ENCODE results near the gene U2AF2.
"Not testable (repeated sequence)": the region's sequence is repeated elsewhere in the genome, so short reads cannot be mapped to it uniquely, and the experiment has no call there.

U2AF2 gene

GRCh38 chr19:55692681-55693081 is 37.8 kb downstream of the U2AF2 start:
- DNase-seq = no peak

GRCh38 chr19:55693336-55693974 is 38.6 kb downstream of the U2AF2 start:
- DNase-seq = no peak

- no peak for DNase-seq
Observed at GRCh38 chr19:55694241-55694655, 39.4 kb downstream of the U2AF2 start.

DNA sequence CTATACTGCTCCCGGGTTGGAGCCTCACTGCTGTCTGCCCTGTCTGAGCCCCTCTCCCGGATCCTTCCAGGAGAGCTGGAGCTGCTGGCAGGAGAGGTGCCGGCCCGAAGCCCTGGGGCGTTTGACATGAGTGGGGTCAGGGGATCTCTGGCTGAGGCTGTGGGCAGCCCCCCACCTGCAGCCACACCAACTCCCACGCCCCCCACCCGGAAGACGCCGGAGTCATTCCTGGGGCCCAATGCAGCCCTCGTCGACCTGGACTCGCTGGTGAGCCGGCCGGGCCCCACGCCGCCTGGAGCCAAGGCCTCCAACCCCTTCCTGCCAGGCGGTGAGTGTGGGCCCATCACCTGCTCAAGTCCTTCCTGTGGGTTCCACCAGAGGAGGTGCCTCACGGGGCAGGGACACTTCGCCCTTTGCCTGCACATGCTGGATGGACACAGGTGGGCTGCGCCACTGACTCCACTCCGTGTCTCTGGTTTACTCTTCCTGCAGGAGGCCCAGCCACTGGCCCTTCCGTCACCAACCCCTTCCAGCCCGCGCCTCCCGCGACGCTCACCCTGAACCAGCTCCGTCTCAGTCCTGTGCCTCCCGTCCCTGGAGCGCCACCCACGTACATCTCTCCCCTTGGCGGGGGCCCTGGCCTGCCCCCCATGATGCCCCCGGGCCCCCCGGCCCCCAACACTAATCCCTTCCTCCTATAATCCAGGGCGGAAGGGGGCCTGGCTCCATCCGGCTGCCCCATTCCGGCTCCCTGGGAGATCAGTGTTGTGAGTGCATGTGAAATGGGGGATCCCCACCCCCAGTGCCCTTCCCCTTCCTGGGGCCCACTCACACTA is 40.0 kb downstream of the U2AF2 start:
- DNase-seq = no peak

DNA sequence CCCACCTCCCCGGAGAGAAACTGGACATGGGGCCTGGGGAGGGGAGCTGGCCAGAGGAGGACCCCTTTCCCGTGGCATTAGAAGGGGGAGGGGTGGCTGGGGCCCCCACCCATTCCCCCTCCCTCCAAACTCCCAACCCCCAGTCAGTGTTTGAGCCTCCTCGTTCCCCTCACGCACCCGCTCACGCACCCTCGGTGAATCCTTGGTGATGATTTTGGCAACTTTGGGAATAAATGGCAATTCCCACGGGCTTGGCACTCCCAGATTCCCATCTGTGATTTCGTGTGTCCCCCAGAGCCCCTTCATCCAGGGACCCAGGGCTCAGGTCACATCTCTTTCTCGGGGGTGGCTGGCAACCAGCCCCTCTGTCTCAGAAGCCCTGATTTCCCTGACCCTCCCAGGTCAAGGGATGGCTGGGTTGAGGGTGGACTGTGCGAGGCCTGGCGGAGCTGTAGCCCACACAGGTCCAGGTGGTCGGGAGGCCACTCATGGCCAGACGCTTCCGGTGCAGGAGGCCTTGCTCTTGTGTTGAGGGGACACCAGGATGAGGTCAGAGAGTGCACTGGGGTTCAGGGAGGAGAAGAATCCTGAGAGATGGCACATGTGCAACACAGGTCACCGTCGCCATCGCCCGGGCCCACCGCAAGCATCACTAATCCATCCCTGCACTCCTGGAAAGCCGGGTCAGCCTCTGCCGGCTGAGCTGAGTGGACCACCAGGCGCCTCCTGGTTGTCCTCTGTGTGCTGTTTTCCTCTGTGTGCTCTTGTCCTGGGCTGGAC is 40.9 kb downstream of the U2AF2 start:
- no peak for DNase-seq

- no peak for DNase-seq
Observed at GRCh38 chr19:55696301-55697068, 41.6 kb downstream of the U2AF2 start.

DNA sequence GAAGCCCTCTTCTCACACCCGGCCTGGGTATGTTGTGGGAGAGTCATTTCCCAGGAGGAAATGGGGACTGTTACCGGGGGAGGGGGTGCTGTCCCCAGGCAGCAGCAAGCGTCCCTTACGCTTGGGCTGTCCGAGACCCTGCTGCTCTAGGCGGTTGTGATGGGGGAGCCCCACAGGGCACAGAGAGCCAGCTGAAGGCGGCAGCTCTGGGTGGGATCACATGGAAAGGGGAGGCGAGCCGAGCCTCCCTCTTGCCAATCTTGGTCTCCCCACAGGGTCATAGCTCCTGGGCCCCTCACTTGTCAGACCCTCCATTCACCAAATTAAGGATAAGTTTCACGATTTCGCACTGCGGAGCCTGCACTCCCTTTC is 42.2 kb downstream of the U2AF2 start:
- DNase-seq = no peak

DNA sequence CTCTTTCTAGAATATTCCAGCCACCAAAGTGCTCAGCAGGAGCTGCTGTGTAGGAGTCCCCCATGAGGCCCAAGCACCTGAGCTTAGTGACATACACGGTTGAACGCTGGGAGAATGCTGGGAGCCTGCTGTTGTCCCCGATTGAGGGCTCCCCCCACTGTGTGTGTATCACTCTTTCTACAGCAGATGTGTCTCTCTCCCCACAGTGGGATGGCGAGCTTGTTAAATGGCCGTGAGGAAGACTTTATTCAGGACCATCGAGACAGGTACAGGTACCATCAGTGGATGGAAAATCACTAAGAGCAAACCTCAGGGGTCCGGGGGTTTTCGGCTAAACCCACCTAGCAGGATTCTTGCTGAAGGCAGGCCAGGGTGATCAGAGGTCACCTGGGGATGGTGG is 42.9 kb downstream of the U2AF2 start:
- no peak for DNase-seq

- DNase-seq = no peak
Observed at GRCh38 chr19:55698256-55698655, 43.4 kb downstream of the U2AF2 start.

GRCh38 chr19:55699221-55699620 is 44.4 kb downstream of the U2AF2 start:
- DNase-seq = no peak

- DNase-seq = no peak
Observed at GRCh38 chr19:55700813-55701212, 46.0 kb downstream of the U2AF2 start.

- no peak for DNase-seq
Observed at GRCh38 chr19:55702131-55702627, 47.3 kb downstream of the U2AF2 start.

- no peak for DNase-seq
Observed at GRCh38 chr19:55703790-55704215, 49.0 kb downstream of the U2AF2 start.

GRCh38 chr19:55704494-55705245 is 49.8 kb downstream of the U2AF2 start:
- DNase-seq = no peak

DNA sequence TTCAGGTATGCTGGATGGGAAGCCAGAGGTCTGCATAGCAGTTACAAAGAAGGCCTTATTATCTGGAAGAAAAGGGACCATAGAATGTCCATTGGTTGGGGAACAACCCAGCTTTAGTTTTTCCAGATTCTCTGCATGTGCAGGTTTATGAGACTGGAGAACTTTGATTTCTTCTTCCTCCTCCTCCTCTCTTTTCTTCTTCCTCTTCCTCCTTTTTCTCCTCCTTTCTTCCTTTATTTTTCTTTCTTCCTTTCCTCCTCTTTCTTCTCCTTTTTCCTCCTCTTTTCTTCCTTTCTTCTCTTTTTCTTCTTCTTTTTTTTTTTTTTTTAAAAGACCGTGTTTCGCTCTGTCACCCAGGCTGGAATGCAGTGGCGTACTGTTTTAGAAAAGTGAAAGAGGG is 51.1 kb downstream of the U2AF2 start:
- no peak for DNase-seq

GRCh38 chr19:55711719-55712118 is 56.9 kb downstream of the U2AF2 start:
- no peak for DNase-seq

DNA sequence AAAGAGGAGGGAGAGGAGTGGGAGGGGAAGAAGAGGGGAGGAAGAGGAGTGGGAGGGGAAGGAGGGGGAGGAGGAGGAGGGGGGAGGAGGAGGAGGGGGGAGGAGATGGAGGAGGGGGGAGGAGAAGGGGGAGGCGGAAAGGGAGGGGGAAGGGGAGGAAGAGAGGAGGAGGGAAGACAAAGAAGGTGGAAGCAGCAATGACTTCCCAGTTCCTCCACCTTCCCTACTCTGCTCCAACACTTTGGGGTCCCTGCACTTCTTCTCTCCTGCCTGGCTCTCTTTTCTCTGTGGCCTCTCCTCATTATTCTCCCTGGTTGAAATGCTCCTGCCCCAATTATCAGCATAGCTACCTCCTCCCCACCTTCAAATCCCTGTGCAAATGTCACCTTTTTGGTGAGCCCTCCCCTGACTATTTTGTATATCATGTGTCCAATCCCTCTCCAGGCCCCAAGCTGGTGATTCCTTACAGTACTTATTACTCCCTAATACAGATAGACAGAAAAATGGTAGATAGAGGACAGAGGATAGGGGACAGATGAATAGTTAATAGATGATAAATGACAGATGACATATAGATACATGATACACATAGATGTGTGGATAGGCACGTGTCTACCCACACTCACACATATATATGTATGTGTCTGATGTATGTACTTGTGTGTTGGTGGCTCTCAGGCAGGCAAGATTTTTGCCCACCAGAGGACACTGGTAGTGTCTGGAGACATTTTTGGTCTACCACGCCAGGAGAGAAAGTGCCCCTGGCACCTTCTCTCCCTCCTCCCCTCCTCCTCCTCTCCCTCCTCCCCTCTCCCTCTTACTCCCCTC is 58.2 kb downstream of the U2AF2 start:
- no peak for DNase-seq

DNA sequence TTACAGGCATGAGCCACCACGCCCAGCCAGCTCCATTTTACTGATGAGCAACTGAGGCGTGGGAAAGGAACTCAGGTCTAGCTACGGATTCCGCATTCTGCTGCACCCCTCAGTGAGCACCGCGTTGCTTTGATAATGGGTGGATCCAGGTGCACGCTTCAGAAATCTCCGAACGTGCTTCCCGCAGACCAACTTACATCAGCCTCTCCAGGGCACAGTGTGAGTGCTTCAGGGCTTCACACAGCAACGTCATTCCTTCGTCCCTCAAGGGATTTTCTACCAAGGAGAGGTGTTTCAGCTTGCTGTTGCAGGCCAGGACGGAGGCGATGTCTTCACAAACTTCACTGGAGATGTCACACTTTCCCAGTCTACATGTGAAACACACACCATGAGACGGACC is 61.7 kb downstream of the U2AF2 start:
- DNase-seq = no peak

DNA sequence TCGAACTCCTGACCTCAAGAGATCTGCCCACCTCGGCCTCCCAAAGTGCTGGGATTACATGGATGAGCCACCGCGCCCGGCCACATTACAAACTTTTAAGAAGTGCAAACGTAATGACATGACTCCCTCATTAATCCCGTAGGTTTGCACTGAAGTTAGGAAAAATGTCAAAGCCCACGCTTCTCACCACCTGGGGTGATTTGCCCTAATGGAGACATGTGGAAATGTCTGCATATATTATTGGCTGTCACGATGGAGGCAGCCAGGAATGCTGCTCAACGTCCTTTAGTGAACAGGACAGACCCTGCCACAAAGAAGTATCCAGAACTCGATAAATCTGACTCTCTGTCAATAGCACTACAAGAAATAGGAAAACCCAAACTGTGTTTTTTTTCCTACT is 62.4 kb downstream of the U2AF2 start:
- no peak for DNase-seq

DNA sequence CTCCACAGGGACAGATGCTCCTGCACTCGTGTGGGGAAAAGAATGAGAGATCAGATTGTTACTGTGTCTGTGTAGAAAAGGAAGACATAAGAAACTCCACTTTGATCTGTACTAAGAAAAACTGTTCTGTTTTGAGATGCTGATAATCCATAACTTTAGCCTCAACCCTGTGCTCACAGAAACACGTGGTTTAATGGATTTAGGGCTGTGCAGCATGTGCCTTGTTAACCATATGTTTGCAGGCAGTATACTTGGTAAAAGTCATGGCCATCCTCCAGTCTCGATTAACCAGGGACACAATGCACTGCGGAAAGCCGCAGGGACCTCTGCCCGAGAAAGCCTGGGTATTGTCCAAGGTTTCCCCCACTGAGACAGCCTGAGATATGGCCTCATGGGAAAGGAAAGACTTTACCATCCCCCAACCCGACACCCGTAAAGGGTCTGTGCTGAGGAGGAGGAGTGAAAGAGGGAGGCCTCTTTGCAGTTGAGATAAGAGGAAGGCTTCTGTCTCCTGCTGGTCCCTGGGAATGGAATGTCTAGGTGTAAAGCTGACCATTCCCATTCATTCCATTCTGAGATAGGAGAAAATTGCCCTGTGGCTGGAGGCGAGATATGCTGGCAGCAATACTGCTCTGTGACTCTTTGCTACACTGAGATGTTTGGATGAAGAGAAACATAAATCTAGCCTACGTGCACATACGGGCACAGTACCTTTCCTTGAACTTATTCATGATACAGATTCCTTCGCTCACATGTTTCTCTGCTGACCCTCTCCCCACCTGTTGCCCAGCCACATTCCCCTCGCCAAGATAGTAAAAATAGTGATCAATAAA is 63.3 kb downstream of the U2AF2 start:
- DNase-seq = not testable (repeated sequence)

All from NCI-H524 treated with DMSO at 0.1 percent for 48 hours (cell line).